T-helper 22 cell (primary cell): ENCODE results near the gene TJP1.
"Not testable (repeated sequence)": the region's sequence is repeated elsewhere in the genome, so short reads cannot be mapped to it uniquely, and the experiment has no call there.

Experiments
- DNase-seq: peaks from one replicate; pipeline ENCODE4 v3.0.0-alpha.2; 2020; ENCODE audit warnings: low read depth

Gene TJP1

DNA sequence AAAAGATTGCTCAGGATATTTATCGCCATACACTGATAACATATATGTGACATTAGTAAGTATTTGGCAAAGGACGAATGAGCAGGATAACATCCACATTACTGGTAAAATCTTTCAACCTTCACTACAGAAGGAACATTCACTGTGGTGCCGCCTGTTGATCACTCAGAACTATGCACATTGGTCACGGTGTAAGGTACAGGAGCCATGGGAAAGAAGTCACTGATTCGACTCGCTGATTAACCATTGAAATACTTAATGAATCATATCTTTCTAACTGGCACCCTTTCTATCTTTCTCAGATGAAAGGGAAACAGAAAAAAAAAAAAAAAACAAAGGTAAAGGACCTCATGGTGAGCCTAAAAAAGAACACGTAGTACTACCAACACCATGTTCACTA, 68.8 kb downstream of the TJP1 start:
- DNase-seq, result no peak

DNA sequence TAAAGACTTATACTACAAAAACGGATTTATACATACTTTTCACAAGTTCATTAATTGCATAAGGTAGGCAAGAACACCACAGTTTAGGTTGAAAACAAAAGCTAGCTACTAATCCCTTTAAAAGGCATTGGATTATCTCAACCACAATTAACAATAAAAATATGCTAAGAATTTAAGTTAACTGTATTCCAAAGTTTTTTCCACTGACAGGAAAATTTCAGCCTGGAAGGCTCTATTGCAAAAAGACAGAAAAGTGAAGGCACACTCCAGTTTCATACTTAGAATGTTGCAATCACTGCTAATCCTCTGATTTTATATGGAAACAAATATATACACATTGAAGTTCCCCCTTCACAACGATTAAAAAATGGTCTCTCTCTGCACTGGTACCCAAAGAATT, 71.5 kb downstream of the TJP1 start:
- no peak for DNase-seq

DNA sequence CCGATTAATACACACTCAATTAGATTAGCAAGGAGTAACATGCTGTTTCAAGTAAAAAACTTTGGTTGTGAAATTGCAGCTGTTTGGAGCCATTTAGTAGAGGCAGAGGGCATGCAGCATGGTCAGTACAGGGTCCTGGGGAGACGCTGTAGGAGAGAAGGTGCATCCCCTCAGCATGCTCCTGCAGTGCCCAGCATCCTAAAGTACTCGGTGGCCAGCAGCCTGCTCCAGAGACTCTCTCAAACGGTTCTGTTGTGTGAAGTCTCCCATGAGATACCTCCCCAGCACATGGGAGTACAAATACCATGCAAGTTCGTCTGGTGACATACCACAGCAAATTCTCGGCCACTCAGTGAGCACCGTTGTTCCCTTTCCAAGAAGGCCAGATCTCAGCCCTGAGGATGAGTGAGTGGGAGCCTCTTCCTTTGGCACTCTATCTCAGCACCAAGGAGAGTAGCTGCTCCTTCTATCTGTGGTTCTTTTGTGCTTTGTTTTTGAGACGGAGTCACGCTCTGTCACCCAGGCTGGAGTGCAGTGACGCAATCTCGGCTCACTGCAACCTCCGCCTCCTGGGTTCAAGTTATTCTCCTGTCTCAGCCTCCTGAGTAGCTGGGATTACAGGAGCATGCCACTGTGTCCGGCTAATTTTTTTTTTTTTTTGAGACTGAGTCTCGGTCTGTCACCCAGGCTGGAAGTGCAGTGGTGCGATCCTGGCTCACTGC, 72.7 kb downstream of the TJP1 start:
- no peak for DNase-seq

DNA sequence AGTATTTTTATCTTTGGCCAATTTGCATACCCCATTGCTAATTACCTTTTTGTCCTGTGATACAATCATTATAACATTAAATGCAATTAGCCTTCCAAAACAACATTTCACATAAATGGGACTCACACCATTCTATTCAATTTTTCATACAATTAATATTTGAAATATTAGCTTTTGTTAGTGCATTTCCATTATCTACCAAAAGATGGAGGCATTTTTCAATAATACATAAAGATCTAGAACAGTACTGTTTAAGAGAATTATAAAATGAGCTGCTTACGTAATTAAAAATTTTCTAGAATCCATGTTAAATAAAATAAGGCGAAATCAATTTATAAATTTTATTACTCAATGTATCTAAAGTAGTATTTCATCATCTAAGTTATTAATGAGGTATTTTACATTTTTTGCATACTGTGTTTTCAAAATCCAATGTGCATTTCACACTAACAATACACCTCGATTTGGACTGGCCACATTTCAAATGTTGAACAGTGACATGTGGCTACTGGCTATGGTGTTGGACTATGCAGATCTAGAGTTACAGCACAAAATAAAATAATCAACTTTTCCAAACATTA, 74.3 kb downstream of the TJP1 start:
- no peak for DNase-seq

DNA sequence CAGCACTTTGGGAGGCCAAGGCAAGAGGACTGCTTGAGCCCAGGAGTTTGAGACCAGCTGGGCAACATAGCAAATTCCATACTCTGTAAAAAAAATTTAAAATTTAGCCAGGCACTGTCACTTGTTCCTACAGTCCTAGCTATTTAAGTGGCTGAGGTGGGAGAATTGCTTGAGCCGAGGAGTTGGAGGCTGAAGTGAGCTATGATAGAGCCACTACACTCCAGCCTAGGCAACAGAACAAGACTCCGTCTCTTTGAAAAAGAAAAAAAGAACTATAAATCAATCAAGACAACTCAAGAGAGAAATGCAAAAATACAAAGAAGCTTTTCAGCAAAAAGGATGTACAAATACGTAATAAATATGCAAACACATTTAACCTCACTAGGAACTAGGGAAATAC, 78.8 kb downstream of the TJP1 start:
- DNase-seq, result no peak

DNA sequence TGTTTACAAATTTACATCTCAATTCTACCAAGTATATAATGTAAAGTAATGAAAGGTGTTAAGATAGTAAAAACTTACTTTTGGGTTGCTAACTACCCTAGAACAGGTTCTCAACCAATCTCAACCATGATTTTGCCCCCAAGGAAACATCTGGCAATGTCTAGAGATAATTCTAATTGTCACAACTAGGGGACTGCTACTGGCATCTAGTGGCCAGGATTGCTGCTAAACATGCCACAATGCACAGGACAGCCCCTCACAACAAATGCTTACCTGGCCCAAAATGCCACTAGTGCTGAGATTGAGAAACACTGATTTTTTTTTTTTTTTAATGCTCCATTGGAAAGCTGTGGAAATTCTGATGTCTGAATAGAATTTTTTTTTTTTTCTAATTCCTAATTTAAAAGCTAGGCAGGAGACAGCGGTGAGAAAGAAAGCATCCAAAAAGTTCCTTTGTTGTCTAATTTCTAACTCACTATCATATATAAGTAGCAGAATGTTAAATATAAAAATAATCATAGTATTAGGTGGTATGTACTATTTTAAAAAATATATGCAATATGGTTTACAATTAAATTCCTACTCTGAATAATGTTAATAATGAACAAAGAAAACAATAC, 81.5 kb downstream of the TJP1 start:
- no peak for DNase-seq

DNA sequence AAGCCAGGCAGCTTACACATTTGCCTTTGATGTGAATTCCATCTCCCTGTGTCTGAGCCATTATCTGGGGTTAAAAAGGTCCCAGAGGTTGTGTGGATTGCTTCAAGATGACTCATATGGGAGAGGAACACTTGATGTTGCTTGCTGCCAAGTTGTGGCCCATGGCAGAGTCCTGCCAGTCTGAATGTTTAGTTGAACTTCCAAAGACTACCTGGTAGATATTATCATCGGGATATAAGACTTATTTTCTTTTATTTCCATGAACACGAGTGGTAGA, 85.6 kb downstream of the TJP1 start:
- DNase-seq, result no peak

DNA sequence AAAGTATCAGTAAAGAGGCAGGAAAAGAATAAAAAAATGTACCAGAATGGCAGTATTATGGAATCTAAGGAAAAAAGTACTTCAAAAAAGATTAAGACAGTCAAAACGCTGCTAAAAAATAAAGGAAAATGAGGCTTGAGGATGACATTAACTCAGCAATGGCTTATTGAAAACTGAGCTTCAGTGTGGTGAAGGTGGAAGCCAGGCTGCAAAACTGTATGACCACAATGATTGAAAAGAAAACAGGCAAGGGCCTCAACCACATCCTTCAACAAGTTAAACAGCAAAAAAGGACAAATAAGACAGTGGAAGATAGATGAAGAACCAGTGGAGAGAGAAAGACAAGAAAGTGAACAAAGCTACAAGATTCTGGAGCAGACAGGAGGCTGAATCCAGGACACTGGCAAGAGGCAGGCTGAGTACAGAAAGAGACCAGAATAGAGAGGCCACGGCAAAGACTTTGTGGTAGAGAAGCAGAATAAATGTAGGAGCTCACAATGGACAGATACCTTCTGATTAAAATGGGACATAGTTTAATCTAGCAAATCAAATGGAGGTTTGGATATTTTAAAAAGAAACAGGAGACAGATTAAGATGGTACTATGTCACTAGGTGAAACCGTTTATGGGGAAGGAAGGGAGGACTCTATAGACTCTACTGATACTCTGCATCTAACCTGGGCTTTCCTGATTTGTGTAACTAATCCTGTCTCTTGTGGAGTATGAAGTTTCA, 86.1 kb downstream of the TJP1 start:
- no peak for DNase-seq

DNA sequence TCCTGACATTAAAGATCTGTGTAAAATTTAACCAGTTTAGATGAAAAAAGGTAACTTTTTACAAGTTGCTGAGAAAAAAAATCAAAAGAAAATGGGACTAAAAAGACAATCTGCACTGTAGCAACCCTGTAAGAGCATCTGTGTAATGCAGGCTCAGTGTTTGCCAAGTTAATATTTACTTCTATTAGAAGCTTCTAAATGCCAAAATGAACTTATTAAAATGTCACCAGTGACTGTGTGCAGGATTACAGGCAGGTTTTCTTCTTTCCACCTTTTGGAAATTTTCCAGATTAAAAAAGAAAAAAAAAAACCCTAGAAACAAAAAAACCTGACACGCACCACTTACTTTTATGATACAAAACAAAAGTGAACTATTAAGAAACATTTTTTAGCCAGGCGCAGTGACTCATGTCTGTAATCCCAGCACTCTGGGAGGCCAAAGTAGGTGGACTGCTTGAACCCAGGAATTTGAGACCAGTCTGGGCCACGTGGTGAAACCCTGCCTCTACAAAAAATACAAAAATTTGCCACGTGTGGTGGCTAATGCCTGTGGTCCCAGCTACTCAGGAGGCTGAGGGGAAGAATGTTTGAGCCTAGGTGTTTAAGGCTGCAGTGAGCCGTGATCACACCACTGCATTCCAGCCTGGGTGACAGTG, 87.2 kb downstream of the TJP1 start:
- no peak for DNase-seq

DNA sequence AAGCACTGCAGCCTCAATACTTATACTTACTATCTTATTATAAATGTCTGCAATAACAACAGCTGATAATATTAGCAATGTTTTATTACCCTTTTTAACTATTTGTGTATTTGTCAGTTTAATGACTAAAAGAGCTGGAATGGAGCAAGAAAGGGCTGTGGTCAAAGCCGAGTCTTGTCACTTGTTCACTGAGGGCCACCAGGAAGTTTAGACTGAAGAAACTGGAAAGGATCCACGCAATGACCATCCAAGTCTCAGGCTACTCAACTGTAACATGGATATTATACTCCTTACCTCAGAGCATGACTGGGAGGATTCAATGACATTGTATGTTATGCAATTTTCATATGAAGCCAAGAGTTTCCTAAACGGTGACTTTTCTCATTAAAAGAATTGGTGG, 90.4 kb downstream of the TJP1 start:
- DNase-seq, result no peak

DNA sequence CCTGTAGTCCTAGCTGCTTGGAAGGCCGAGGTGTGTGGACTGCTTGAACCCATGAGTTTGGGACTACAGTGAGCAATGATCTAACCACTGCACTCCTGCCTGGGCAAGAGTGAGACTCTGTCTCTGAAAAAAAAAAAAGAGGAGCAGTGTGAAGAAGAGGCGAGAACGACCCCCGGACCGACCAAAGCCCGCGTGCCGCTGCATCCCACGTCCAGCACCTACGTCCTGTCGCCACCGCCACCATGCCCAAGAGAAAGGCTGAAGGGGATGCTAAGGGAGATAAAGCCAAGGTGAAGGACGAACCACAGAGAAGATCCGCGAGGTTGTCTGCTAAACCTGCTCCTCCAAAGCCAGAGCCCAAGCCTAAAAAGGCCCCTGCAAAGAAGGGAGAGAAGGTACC, 91.8 kb downstream of the TJP1 start:
- not testable (repeated sequence) for DNase-seq

DNA sequence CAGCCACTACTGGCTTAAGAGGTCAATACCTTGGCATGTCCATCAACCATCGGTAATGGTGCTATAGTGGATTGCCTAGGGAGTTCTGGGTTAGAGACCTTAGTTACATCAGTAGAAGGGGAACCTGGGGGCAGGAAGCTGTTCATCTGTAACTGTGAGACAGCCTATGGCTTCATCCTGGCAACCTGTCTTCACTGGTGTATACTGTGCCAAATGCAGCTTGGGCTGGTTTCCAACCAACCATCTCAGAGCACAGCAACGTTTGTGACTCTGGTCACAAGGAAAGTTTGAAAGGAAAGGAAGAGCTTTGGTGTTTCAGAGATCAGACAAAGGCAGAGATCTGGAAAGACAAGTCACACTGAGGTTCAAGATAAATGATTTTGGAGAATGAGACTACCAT, 93.8 kb downstream of the TJP1 start:
- DNase-seq, result no peak

DNA sequence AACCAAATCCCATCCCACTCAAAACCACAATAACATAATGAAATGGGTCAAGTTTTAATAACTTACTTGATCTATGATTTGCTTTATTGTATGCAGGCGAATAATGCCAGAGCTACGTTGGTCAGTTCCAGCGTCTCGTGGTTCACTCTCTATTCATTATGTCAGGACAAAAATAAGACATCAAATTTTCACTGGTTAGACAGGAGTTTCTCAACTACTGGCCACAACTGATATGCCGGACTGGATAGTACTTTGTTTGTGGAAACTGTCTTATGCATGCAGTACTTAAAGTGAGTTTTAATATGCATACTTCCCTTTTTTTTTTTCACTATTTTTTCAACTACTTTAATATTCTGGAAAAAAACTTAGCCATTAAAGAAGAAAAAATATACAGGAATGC, 94.4 kb downstream of the TJP1 start:
- no peak for DNase-seq

DNA sequence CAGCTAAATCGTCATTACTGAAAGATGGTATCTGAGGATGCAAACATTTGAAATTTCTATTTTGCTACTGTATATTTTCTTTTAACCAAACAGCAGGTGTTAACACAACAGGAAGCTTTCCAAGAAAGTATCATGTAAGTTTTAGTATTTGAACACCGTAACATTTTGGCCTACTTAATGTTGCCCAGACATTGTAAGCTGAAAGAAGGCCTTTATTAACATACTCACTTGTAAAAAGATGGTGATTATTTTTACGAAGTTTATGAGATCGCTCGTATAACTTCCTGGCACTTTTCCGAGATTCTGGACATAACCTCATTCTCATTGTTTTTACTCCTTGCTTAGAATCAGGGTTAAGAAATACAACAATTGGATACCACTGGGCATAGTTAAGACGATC, 95.7 kb downstream of the TJP1 start:
- no peak for DNase-seq

DNA sequence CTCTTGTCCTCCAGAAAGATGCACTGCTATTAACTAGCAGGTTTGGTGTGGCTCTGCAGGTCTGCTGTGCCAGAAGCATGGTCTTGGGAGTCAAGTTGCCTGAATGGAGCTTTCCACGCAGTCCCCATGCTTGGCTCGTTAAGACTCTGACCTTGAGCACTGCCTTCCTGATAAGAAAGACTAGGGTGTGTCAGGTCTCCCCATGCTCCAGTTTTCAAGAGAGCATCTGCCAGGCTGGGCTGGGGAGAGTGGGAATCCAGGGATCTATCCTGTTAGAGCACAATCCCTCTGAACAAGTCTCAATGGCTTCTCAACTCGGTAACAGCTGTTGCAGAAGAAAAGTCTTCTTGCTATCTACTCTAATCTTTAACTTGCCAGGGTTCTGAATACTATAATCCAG, 98.2 kb downstream of the TJP1 start:
- no peak for DNase-seq

DNA sequence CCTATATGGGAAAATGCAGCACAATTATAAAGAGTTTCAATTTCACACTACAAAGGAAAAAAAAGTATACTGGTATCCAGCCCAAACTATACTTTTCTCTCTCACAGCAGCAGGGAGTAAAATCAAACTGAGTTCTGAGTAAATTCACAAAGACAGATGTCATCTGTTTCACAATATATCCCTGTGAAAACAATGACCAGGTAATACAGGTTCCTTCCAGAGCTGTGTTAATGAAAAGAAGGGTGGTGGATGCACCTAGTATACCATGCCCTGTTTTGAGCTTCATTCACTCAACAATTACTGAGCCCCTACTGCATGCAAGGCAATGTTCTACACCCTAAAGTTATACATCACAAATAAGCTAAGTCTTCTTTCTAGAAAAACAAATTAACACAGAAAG, 108.5 kb downstream of the TJP1 start:
- DNase-seq, result no peak

DNA sequence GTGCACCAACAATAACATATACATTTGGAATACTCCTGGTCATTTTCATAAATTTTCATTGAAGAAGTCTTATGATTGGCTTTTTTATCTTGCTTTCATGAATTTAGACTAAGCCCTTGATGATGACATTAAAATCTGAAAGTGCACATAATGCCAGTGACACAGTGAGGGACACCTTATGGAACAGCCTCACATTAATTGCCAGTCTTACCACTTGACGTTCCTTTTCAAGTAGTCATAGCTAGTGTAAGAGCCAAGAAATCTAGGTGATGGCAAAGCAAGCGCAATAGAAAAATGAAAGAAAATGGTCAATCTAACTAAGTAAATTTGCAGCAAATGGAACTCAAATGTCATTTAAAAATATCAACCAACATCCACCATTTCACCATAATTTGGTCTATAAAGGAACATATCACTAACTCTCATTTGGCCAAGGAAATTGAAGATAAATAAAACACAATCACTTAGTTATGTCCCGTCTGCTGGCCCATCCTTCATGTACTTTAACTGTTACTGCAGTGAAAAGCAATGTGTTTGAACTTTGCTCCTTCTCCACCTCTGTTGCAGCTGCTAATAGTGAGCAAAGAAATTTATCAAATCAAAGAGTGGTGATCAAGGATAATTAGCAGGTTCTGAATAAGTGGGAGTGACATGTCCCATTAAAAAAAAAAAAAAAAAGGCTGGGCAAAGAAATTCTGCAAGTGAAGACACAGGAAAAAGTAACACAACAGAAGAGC, 110.0 kb downstream of the TJP1 start:
- DNase-seq, result no peak

DNA sequence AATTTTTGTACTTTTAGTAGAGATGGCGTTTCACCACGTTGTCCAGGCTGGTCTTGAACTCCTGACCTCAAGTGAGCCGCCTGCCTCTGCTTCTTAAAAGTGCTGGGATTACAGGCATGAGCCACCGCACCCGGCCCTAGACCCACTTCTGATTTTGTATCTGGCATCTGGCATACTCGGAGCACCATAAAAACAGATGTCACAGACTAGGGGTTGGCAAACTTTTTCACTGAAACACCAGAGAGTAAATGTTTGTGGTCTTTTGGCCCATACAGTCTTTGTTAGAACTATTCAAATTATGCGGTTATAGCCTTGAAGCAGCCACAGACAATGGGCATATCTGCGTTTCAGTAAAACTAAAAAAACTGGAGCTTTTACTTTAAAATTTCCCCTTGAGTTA, 110.7 kb downstream of the TJP1 start:
- no peak for DNase-seq

DNA sequence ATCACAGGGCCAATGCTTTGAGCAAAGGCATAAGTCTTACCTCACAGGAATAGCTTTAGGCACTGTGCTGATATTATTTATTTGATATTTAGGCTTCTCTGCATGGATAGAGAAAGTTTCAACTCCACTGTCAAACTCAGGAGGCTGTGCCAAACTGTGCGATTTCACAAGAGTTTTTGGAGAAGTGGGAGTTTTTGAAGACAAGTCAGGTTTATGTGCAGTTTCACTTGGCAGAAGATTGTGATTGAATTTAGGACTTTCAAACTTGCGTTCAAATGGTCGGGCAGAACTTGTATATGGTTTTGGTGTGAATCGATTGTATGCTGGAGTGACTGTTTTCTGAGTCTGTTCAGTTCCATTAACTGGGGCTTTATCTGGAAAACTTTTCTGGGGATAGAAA, 113.7 kb downstream of the TJP1 start:
- no peak for DNase-seq

DNA sequence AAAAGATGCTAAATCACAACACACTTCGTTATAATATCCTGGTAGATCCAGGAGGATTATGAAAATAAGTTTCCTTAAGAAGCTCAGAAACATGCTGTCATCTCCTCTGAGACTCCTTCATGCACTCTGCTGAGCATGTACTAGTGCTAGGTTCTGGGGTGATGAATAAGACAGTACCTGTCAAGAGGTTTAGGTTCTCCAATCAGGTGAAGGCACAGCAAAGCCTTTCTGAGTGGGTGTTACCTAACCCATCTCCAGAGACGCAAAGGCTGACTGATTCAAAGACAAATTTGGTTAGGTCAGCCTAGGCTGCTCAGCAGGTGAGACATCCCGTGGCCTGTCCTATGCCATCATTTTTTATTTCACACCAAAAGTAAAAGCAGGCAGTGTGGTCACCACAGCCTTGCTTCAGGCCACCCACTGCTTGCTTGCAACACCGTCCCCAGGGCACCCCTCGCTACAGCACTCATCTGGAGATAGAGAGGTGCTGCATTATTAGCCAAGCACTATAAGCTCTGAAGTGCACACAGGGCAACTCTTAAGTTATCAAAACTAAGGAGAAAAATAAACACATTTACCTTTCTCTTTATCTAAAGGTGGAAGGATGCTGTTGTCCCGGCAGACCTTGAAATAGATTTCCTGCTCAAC, 117.2 kb downstream of the TJP1 start:
- DNase-seq, result no peak

DNA sequence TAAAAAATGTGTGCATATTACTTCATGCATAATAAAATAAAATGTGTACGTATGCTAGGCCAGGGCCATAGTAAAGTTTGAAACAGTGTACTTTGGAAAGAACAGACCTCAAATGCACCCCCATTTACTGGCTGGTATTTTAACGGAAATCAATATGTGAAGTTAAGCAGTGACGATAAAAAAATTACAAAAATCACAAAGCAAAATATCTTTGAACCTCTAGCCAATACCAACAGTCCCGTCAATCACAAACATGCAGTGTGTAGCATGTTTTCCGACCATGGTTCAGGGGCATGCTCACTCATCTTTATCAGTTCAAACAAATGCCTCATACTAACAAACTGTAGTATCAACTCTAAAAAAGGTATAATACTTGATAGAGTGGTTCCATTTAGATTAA, 121.1 kb downstream of the TJP1 start:
- no peak for DNase-seq

DNA sequence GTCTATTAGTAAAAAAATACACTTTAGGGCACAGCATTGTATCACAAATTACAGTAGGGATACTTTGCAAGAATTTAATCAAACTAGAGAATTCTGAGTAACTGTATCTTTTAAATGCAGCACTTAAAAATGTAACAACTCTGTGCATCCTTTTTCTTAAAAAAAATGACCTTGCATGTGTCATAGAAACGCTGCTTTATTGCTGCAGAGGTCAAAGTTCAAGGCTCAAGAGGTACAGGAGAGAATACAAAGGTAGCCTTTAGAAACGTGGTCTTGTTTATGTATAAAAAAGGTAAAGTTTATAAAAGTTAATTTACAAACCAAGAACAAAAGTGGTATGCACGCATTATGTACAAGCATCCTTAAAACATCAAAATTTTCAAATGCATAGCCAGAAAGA, 122.0 kb downstream of the TJP1 start:
- DNase-seq, result no peak
